ENCODE data around the gene STX10. TPM values are rescaled to one million over a fixed set of nuclear protein-coding genes. Genes with fewer than 3 reads are reported as not detected.

The STX10 gene
- total and polyA plus RNA-seq, 9 of the 15 experiments (the other 6 are each of a cell fraction or from before 2014, with no cell fraction given): 0.51 to 66.3 (median 31.0) TPM

GRCh38 chr19:13154241-13154778 lies 4.1 kb upstream of the STX10 start (continued):
- TF ChIP-seq AFF1 (IDR thresholded peaks at IDR 0.05; ENCODE audit: low read depth in 1 of 2, partially characterized antibody in 2 of 2) (peak; percentile 75 to 76), BCOR (IDR thresholded peaks at IDR 0.05) (0 out of 2 replicates have a peak, but pooled peaks have one; percentile 30), ZNF512 (tag; IDR thresholded peaks at IDR 0.05) (no peak), GATA2 (CRISPR knock-in tag; IDR thresholded peaks at IDR 0.05) (no peak), ZBTB2 (IDR thresholded peaks at IDR 0.05) (0 out of 2 replicates have a peak, but pooled peaks have one; percentile 41), ZHX1 (conservative IDR thresholded peaks at IDR 0.05; ENCODE audit: low read length) (no peak), ESRRB (CRISPR knock-in tag; IDR thresholded peaks at IDR 0.05; ENCODE audit: borderline replicate concordance) (no peak), KLF6 (CRISPR knock-in tag; IDR thresholded peaks at IDR 0.05; ENCODE audit: borderline replicate concordance) (0 out of 2 replicates have a peak, but pooled peaks have one; percentile 66), ZEB2 (IDR thresholded peaks at IDR 0.05) (no peak), TEAD1 (CRISPR knock-in tag; IDR thresholded peaks at IDR 0.05) (peak; percentile 31 to 62; a peak in 2 of 4 replicates), ZNF57 (CRISPR knock-in tag; IDR thresholded peaks at IDR 0.05) (no peak), SMAD2 (IDR thresholded peaks at IDR 0.05; ENCODE audit: low read depth, low read length) (no peak), PHF21A (IDR thresholded peaks at IDR 0.05; ENCODE audit: borderline replicate concordance, low read depth) (no peak), MEF2A (IDR thresholded peaks at IDR 0.05; ENCODE audit: control insufficient read depth, low read depth, low read length) (no peak), ZBTB33 (CRISPR knock-in tag; IDR thresholded peaks at IDR 0.05) (no peak)

Measured in K562 (cell line).